Activated B cell treated with CpG ODN at 0.5 μM for 24 hours (primary cell): ENCODE data around the gene ZNF883. TPM values are rescaled to one million over a fixed set of nuclear protein-coding genes. Genes with fewer than 3 reads are reported as not detected.

Experiments
- ATAC-seq: fragments of 200-7000 bp; cut with Tn5 transposase; one replicate; pipeline ENCODE4 v1.10.0; 2021; ENCODE audit warnings: low read depth, mild to moderate bottlenecking, moderate library complexity
- CTCF ChIA-PET: fragments of 350-600 bp; sonication (Branson Sonifier 250); formaldehyde crosslinking; loops from one replicate; lab custom pipeline; 2021; ENCODE audit warnings: antibody characterized with exemption; lab: Charles Lee
- POLR2A ChIA-PET: fragments of 350-600 bp; sonication (Branson Sonifier 250); formaldehyde crosslinking; loops from one replicate; lab custom pipeline; 2021; ENCODE audit warnings: antibody characterized with exemption; lab: Charles Lee
- DNase-seq: peaks from one replicate; pipeline ENCODE4 v3.0.0; 2022
- H3K27ac Mint-ChIP-seq: one replicate; pipeline ENCODE4 v1.8.0; 2020; ENCODE audit warnings: mixed read lengths
- H3K27me3 Mint-ChIP-seq: one replicate; pipeline ENCODE4 v1.8.0; 2021; ENCODE audit warnings: mixed read lengths
- H3K36me3 Mint-ChIP-seq: one replicate; pipeline ENCODE4 v1.8.0; 2021; ENCODE audit warnings: low read depth, mixed read lengths
- H3K4me1 Mint-ChIP-seq: one replicate; pipeline ENCODE4 v1.8.0; 2021; ENCODE audit warnings: mixed read lengths
- H3K4me3 Mint-ChIP-seq: one replicate; pipeline ENCODE4 v1.8.0; 2020; ENCODE audit warnings: mild to moderate bottlenecking, mixed read lengths
- H3K9me3 Mint-ChIP-seq: one replicate; pipeline ENCODE4 v1.8.0; 2020; ENCODE audit warnings: mixed read lengths
- CTCF ChIP-seq: fragments of 200-600 bp; IDR thresholded peaks from one replicate; pipeline ENCODE4 v1.8.0; 2022; ENCODE audit warnings: antibody characterized with exemption, mild to moderate bottlenecking
- intact Hi-C: fragments of 100-400 bp; cut with micrococcal nuclease; formaldehyde crosslinking; loops from one replicate; pipeline ENCODE4 v1.15.1; 2024
- total RNA-seq: library from RNA; stranded (reverse); gene quantifications from 2 replicates; pipeline ENCODE4 v1.2.3, GENCODE V29; 2022

ZNF883 gene
- total RNA-seq, 1 donor from 2014 or later = 0.33 TPM

GRCh38 chr9:112917987-112918362 is 94.0 kb downstream of the ZNF883 start:
- intact Hi-C loops = no loop called here
- Mint-ChIP-seq H3K36me3 (no peaks in the 10 kb centered on the region), H3K9me3 (no peaks in the 10 kb centered on the region), H3K27me3 (peaks cover 18% of the 10 kb centered on the region), H3K4me3 (no peak overlapping the region), H3K4me1 (no peaks in the 10 kb centered on the region), H3K27ac (no peak overlapping the region)
- no peak for TF ChIP-seq CTCF
- ChIA-PET POLR2A (no interaction called here), CTCF (no interaction called here)
- ATAC-seq = no peak
- DNase-seq = no peak

GRCh38 chr9:112917047-112917986 is 94.7 kb downstream of the ZNF883 start:
- Mint-ChIP-seq H3K4me3 (no peak overlapping the region), H3K27ac (no peak overlapping the region), H3K36me3 (no peaks in the 10 kb centered on the region), H3K4me1 (no peaks in the 10 kb centered on the region), H3K9me3 (no peaks in the 10 kb centered on the region), H3K27me3 (peaks cover 18% of the 10 kb centered on the region)
- ATAC-seq (no peak), DNase-seq (no peak)
- intact Hi-C loops = no loop called here
- TF ChIP-seq CTCF = no peak
- ChIA-PET CTCF (no interaction called here), POLR2A (no interaction called here)

DNA sequence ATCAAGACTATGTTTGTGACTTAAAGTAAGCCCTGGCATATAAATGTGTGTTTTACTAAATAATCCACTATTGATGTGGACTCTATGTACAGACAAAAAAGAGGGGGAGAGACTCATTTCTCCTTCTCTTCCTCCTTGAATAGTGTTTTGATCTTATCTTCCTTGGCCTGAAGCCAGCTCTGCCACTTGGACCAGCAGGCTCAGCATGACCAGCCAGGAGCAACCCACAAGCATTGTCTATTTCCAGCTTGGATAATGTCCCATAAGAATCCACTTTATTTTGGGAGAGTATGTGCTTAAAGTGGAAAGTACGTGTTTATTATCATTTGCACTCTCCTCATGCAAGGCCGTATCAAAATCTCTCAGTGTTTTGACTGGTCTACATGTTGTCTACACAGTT is 97.5 kb downstream of the ZNF883 start:
- H3K9me3 Mint-ChIP-seq = no peaks in the 10 kb centered on the region
- no peak overlapping the region for H3K4me3 Mint-ChIP-seq
- no peak for DNase-seq
- ATAC-seq = no peak
- H3K27ac Mint-ChIP-seq = no peak overlapping the region
- H3K4me1 Mint-ChIP-seq = no peaks in the 10 kb centered on the region
- H3K27me3 Mint-ChIP-seq = peaks cover 14% of the 10 kb centered on the region
- no peaks in the 10 kb centered on the region for H3K36me3 Mint-ChIP-seq
- POLR2A ChIA-PET = no interaction called here
- CTCF ChIA-PET = no interaction called here
- intact Hi-C loops = no loop called here
- no peak for TF ChIP-seq CTCF

- POLR2A ChIA-PET = no interaction called here
- H3K27me3 Mint-ChIP-seq = peaks cover 10% of the 10 kb centered on the region
- DNase-seq (no peak), ATAC-seq (no peak)
- TF ChIP-seq CTCF = no peak
- H3K4me1 Mint-ChIP-seq = no peaks in the 10 kb centered on the region
- no peak overlapping the region for H3K4me3 Mint-ChIP-seq
- H3K9me3 Mint-ChIP-seq = no peaks in the 10 kb centered on the region
- H3K27ac Mint-ChIP-seq = no peak overlapping the region
- intact Hi-C loops = no loop called here
- CTCF ChIA-PET = interaction anchor here (2.1 kb wide), 1 partner anchor 10 kb away, joined by 8 read pairs; no protein-coding TSS in a partner anchor
- H3K36me3 Mint-ChIP-seq = no peaks in the 10 kb centered on the region
Observed at GRCh38 chr9:112913326-112913725, 98.7 kb downstream of the ZNF883 start.

- no peak overlapping the region for H3K4me3 Mint-ChIP-seq
- H3K27me3 Mint-ChIP-seq = peaks cover 10% of the 10 kb centered on the region
- ATAC-seq (no peak), DNase-seq (no peak)
- no peak for TF ChIP-seq CTCF
- no peak overlapping the region for H3K27ac Mint-ChIP-seq
- H3K4me1 Mint-ChIP-seq = no peaks in the 10 kb centered on the region
- no peaks in the 10 kb centered on the region for H3K9me3 Mint-ChIP-seq
- no peaks in the 10 kb centered on the region for H3K36me3 Mint-ChIP-seq
- ChIA-PET POLR2A (interaction anchor here (0.5 kb wide), 1 partner anchor 482 kb away, joined by 6 read pairs; no protein-coding TSS in a partner anchor), CTCF (interaction anchor here (2.1 kb wide), 1 partner anchor 9 kb away, joined by 8 read pairs; no protein-coding TSS in a partner anchor)
- intact Hi-C loops = no loop called here
Observed at GRCh38 chr9:112912636-112913035, 99.4 kb downstream of the ZNF883 start.
